ENCODE measurements around the gene DHRS4L2. TPM values are rescaled to one million over a fixed set of nuclear protein-coding genes. Genes with fewer than 3 reads are reported as not detected.
"Not testable (repeated sequence)": the region's sequence is repeated elsewhere in the genome, so short reads cannot be mapped to it uniquely, and the experiment has no call there.

The DHRS4L2 gene
- total and polyA plus RNA-seq, 2 donors from 2014 or later, result 20.7 to 463 TPM

DNA sequence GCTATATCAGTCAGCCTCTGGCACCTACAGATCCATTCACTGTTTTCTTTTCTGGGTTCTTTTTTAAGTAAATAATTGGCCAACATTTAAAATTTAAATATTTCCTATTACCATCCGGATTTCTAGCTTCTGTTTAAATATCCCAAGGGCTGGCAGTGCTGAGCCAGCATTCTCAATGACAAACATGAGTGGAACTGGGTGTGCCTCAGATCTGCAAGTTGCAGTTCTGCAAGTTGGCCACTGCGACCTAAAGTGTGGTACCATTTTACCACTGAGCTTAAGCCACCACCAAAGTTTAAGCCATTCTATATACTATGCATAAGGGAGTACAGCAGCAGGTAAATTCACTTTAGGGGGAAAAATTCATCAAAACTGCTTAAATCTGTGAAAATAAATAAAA is 31.2 kb downstream of the DHRS4L2 start:
- FAIRE-seq, result not testable (repeated sequence)

DNA sequence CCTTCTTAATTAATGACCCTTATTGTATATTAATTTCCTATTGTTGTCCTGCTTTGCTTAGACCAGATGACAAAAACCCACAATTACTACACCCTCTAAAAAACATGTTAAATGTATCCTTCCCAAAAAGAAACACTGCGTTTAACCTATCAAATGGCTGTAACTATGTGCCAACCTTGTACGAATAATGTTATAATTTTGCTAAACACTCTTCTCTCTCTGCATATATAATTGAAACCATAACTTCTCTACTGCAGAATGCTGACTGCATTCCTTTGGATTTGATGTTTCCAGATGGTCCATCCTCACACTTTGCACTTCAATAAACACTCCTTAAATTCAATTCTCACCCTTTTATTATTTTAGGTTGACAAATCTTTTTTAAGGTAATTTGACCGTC is 31.8 kb downstream of the DHRS4L2 start:
- not testable (repeated sequence) for H3K4me1 ChIP-seq (ENCODE audit: control insufficient read depth in 2 of 3, insufficient read depth in 2 of 3, low read depth in 1 of 3, low read length in 3 of 3); FAIRE-seq

More for the DNA sequence above, 31.2 kb downstream of the DHRS4L2 start:
- H3K27ac ChIP-seq (ENCODE audit: low read depth in 2 of 2, low read length in 2 of 2); H3K36me3 ChIP-seq (ENCODE audit: control insufficient read depth in 2 of 3, insufficient read depth in 3 of 3, low read length in 3 of 3); H3K4me1 ChIP-seq (ENCODE audit: control insufficient read depth in 2 of 3, insufficient read depth in 2 of 3, low read depth in 1 of 3, low read length in 3 of 3); H3K9me3 ChIP-seq (ENCODE audit: control insufficient read depth in 2 of 3, insufficient read depth in 1 of 3, low read length in 3 of 3); H3K27me3 ChIP-seq (ENCODE audit: control insufficient read depth, insufficient read depth, low read length); H3K9ac ChIP-seq (ENCODE audit: low read length in 3 of 3); H3K4me3 ChIP-seq (ENCODE audit: low read length in 3 of 3); DNase-seq: not testable (repeated sequence)
- TF ChIP-seq, protein P1, sequence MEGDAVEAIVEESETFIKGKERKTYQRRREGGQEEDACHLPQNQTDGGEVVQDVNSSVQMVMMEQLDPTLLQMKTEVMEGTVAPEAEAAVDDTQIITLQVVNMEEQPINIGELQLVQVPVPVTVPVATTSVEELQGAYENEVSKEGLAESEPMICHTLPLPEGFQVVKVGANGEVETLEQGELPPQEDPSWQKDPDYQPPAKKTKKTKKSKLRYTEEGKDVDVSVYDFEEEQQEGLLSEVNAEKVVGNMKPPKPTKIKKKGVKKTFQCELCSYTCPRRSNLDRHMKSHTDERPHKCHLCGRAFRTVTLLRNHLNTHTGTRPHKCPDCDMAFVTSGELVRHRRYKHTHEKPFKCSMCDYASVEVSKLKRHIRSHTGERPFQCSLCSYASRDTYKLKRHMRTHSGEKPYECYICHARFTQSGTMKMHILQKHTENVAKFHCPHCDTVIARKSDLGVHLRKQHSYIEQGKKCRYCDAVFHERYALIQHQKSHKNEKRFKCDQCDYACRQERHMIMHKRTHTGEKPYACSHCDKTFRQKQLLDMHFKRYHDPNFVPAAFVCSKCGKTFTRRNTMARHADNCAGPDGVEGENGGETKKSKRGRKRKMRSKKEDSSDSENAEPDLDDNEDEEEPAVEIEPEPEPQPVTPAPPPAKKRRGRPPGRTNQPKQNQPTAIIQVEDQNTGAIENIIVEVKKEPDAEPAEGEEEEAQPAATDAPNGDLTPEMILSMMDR (IDR thresholded peaks at IDR 0.05; ENCODE audit: borderline replicate concordance, extremely low read depth, insufficient read depth), result peak; percentile 9
- intact Hi-C loops (cut with DNase I), result loop anchor here (5.0 kb wide), 1 partner anchor 48 kb away; no protein-coding TSS in a partner anchor

DNA sequence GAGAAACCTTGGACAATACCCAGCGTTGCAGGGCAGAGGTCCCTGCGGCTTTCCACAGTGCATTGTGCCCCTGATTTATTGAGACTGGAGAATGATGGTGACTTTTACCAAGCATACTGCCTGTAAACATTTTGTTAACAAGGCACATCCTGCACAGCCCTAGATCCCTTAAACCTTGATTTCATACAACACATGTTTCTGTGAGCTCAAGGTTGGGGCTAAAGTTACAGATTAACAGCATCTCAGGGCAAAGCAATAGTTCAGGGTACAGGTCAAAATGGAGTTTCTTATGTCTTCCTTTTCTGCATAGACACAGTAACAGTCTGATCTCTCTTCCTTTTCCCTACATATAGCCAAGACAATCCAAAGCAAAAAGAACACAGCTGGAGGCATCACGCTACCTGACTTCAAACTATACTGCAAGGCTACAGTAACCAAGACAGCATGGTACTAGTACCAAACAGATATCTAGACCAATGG is 36.2 kb downstream of the DHRS4L2 start:
- H3K9ac ChIP-seq (ENCODE audit: low read length in 3 of 3); DNase-seq; H3K27ac ChIP-seq (ENCODE audit: low read depth in 2 of 2, low read length in 2 of 2); H3K4me1 ChIP-seq (ENCODE audit: control insufficient read depth in 2 of 3, insufficient read depth in 2 of 3, low read depth in 1 of 3, low read length in 3 of 3); FAIRE-seq; H3K36me3 ChIP-seq (ENCODE audit: control insufficient read depth in 2 of 3, insufficient read depth in 3 of 3, low read length in 3 of 3); H3K4me3 ChIP-seq (ENCODE audit: low read length in 3 of 3); intact Hi-C loops (cut with DNase I); H3K27me3 ChIP-seq (ENCODE audit: control insufficient read depth, insufficient read depth, low read length); H3K9me3 ChIP-seq (ENCODE audit: control insufficient read depth in 2 of 3, insufficient read depth in 1 of 3, low read length in 3 of 3): not testable (repeated sequence)

More for the DNA sequence above, 31.8 kb downstream of the DHRS4L2 start:
- H3K36me3 ChIP-seq (ENCODE audit: control insufficient read depth in 2 of 3, insufficient read depth in 3 of 3, low read length in 3 of 3); intact Hi-C loops (cut with DNase I); H3K27me3 ChIP-seq (ENCODE audit: control insufficient read depth, insufficient read depth, low read length); H3K9me3 ChIP-seq (ENCODE audit: control insufficient read depth in 2 of 3, insufficient read depth in 1 of 3, low read length in 3 of 3); DNase-seq; H3K9ac ChIP-seq (ENCODE audit: low read length in 3 of 3); H3K27ac ChIP-seq (ENCODE audit: low read depth in 2 of 2, low read length in 2 of 2); H3K4me3 ChIP-seq (ENCODE audit: low read length in 3 of 3): not testable (repeated sequence)

DNA sequence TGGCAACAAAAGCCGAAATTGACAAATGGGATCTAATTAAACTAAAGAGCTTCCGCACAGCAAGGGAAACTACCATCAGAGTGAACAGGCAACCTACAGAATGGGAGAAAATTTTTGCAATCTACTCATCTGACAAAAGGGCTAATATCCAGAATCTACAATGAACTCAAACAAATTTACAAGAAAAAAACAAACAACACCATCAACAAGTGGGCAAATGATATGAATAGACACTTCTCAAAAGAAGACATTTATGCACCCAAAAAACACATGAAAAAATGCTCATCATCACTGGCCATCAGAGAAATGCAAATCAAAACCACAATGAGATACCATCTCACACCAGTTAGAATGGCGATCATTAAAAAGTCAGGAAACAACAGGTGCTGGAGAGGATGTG is 41.0 kb downstream of the DHRS4L2 start:
- not testable (repeated sequence) for H3K27ac ChIP-seq (ENCODE audit: low read depth in 2 of 2, low read length in 2 of 2); FAIRE-seq

GRCh38 chr14:24031331-24031730 is 42.6 kb downstream of the DHRS4L2 start:
- H3K4me1 ChIP-seq (ENCODE audit: control insufficient read depth in 2 of 3, insufficient read depth in 2 of 3, low read depth in 1 of 3, low read length in 3 of 3); H3K4me3 ChIP-seq (ENCODE audit: low read length in 3 of 3); DNase-seq; H3K27me3 ChIP-seq (ENCODE audit: control insufficient read depth, insufficient read depth, low read length); H3K9me3 ChIP-seq (ENCODE audit: control insufficient read depth in 2 of 3, insufficient read depth in 1 of 3, low read length in 3 of 3); intact Hi-C loops (cut with DNase I); H3K36me3 ChIP-seq (ENCODE audit: control insufficient read depth in 2 of 3, insufficient read depth in 3 of 3, low read length in 3 of 3); H3K9ac ChIP-seq (ENCODE audit: low read length in 3 of 3); H3K27ac ChIP-seq (ENCODE audit: low read depth in 2 of 2, low read length in 2 of 2); FAIRE-seq: not testable (repeated sequence)

More for the DNA sequence above, 41.0 kb downstream of the DHRS4L2 start:
- DNase-seq; H3K9ac ChIP-seq (ENCODE audit: low read length in 3 of 3); H3K36me3 ChIP-seq (ENCODE audit: control insufficient read depth in 2 of 3, insufficient read depth in 3 of 3, low read length in 3 of 3); H3K27me3 ChIP-seq (ENCODE audit: control insufficient read depth, insufficient read depth, low read length); H3K9me3 ChIP-seq (ENCODE audit: control insufficient read depth in 2 of 3, insufficient read depth in 1 of 3, low read length in 3 of 3); intact Hi-C loops (cut with DNase I); H3K4me3 ChIP-seq (ENCODE audit: low read length in 3 of 3); H3K4me1 ChIP-seq (ENCODE audit: control insufficient read depth in 2 of 3, insufficient read depth in 2 of 3, low read depth in 1 of 3, low read length in 3 of 3): not testable (repeated sequence)
